ENCODE data around the gene SLC16A3.

DNA sequence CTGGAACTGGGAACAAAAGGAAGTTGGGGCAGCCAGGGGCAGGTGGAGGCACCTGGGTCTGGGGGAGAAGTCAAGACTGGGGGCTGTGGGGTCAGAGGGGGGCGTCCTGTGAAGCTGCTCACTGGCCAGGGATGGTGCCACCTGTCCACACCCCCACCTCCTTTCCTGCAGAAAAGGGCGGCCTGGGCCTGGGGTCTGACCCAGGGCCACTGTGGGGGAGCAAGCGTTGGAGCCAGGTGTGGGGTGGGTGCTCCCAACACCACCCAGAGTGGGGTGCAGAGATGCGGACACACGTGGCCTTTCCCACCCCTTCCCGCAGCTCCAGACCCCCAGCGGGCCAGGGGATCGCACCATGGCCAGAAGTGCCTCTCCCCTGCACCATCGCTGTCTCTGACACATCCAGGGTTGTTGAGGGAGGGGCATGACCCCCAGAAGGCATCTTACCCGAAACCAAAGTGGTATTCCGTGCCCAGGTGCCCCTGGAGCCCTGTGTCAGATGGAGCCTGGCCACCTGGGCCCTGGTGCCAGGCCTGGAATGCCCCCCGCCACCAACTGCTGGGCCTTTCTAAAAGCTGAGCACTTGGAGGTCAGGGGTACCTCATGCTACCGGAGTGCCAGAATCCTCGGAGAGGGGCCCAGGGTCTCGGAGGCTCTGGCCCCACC lies 2.6 kb upstream of the SLC16A3 start:
- TF ChIP-seq POLR2A (IDR thresholded peaks at IDR 0.05), result no peak
- TF ChIP-seq, protein P1, sequence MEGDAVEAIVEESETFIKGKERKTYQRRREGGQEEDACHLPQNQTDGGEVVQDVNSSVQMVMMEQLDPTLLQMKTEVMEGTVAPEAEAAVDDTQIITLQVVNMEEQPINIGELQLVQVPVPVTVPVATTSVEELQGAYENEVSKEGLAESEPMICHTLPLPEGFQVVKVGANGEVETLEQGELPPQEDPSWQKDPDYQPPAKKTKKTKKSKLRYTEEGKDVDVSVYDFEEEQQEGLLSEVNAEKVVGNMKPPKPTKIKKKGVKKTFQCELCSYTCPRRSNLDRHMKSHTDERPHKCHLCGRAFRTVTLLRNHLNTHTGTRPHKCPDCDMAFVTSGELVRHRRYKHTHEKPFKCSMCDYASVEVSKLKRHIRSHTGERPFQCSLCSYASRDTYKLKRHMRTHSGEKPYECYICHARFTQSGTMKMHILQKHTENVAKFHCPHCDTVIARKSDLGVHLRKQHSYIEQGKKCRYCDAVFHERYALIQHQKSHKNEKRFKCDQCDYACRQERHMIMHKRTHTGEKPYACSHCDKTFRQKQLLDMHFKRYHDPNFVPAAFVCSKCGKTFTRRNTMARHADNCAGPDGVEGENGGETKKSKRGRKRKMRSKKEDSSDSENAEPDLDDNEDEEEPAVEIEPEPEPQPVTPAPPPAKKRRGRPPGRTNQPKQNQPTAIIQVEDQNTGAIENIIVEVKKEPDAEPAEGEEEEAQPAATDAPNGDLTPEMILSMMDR (IDR thresholded peaks at IDR 0.05), result no peak

All from heart left ventricle (tissue), 13 donors.